ENCODE results near the gene FXYD3. TPM values are rescaled to one million over a fixed set of nuclear protein-coding genes. Genes with fewer than 3 reads are reported as not detected.

Gene FXYD3
- total and polyA plus RNA-seq, 2 experiments from 2014 or later, result 0.81 TPM; not detected in 1

DNA sequence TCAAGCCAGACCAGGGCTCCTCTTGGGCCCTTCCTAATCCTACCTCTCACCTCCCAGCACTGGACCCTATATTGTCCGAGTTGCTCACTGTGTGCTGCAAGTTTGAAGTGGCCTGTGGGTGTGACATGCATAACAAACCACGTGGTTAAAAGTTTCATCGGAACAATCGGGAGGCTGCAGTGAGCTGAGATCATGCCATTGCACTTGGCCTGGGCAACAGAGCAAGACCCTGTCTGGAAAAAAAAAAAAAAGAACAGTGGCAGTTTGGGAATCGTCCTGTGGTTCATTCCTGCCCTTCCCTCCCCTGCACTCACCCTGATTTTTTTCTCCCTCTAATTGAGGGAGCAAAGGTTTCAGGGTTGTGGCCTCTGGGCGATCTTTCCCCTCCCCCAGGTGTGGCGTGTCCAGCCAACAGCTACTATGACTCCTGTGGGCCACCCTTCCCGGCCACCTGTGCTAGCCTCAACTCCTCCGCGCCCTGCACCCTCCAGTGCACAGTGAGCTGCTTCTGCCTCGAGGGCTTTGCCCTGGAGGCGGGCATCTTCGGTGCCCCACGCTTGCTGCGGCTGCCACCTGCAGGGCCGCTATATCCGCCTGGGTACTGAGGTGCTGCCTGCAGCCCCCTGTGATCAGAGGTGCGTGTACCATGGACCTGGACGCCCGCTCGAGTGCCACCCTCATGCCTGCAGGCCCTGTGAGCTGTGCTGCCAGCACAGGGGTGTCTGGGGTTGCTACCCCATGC is 16.3 kb upstream of the FXYD3 start:
- H3K4me1 ChIP-seq (ENCODE audit: insufficient read depth), result no peaks in the 10 kb centered on the region; the same call in 1 of the 2 replicates
- no peaks in the 10 kb centered on the region; the same call in 2 of the 3 replicates for H3K9me3 Mint-ChIP-seq
- H3K4me1 Mint-ChIP-seq, result peaks cover 4% of the 10 kb centered on the region
- no peaks in the 10 kb centered on the region for H4K20me1 ChIP-seq (replicated peaks; ENCODE audit: insufficient read depth)
- H3K27ac ChIP-seq (ENCODE audit: low read depth), result no peak overlapping the region
- no peaks in the 10 kb centered on the region for H3K79me2 ChIP-seq (replicated peaks; ENCODE audit: insufficient read depth)
- H2AFZ ChIP-seq, result no peak overlapping the region
- no peaks in the 10 kb centered on the region for H3K9me2 ChIP-seq (ENCODE audit: insufficient read depth)
- no peak overlapping the region for H3K4me2 ChIP-seq
- H3K36me3 ChIP-seq (ENCODE audit: insufficient read depth), result no peaks in the 10 kb centered on the region
- no peak overlapping the region for H3K4me3 Mint-ChIP-seq
- DNase-seq (ENCODE audit: low spot score), result no peak
- peaks cover 12% of the 10 kb centered on the region for H3K27me3 Mint-ChIP-seq (ENCODE audit: insufficient read depth, low read depth, poor library complexity)
- no peak for TF ChIP-seq STAT1 (IDR thresholded peaks at IDR 0.05; ENCODE audit: unreplicated experiment)
- no peak for TF ChIP-seq ZNF462 (CRISPR knock-in tag; IDR thresholded peaks at IDR 0.05)
- TF ChIP-seq ZNF114 (CRISPR knock-in tag; IDR thresholded peaks at IDR 0.05), result no peak
- TF ChIP-seq, protein P1, sequence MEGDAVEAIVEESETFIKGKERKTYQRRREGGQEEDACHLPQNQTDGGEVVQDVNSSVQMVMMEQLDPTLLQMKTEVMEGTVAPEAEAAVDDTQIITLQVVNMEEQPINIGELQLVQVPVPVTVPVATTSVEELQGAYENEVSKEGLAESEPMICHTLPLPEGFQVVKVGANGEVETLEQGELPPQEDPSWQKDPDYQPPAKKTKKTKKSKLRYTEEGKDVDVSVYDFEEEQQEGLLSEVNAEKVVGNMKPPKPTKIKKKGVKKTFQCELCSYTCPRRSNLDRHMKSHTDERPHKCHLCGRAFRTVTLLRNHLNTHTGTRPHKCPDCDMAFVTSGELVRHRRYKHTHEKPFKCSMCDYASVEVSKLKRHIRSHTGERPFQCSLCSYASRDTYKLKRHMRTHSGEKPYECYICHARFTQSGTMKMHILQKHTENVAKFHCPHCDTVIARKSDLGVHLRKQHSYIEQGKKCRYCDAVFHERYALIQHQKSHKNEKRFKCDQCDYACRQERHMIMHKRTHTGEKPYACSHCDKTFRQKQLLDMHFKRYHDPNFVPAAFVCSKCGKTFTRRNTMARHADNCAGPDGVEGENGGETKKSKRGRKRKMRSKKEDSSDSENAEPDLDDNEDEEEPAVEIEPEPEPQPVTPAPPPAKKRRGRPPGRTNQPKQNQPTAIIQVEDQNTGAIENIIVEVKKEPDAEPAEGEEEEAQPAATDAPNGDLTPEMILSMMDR (conservative IDR thresholded peaks at IDR 0.05; ENCODE audit: low read depth in 2 of 2), result no peak
- TF ChIP-seq CREB1 (CRISPR knock-in tag; IDR thresholded peaks at IDR 0.05; ENCODE audit: low read depth), result no peak
- TF ChIP-seq NANOG (IDR thresholded peaks at IDR 0.05; ENCODE audit: borderline replicate concordance), result no peak
- TF ChIP-seq ZNF331 (CRISPR knock-in tag; IDR thresholded peaks at IDR 0.05; ENCODE audit: low read depth), result no peak
- TF ChIP-seq JUNB (IDR thresholded peaks at IDR 0.05; ENCODE audit: unreplicated experiment), result no peak
- TF ChIP-seq POLR2AphosphoS5 (IDR thresholded peaks at IDR 0.05; ENCODE audit: low read depth), result no peak
- H3K27ac Mint-ChIP-seq, result no peak overlapping the region
- no peak for ATAC-seq
- no peaks in the 10 kb centered on the region for H3K36me3 Mint-ChIP-seq (ENCODE audit: low read depth)
- H3K4me3 ChIP-seq, result no peak overlapping the region
- no peaks in the 10 kb centered on the region for H3K27me3 ChIP-seq (ENCODE audit: insufficient read depth)
- 0 out of 2 replicates have a peak, but pooled peaks cover 3% of the 10 kb centered on the region for H3F3A ChIP-seq (replicated peaks; ENCODE audit: low read depth)

All from GM23338 (cell line).